Endometrial microvascular endothelial cells (primary cell): Measurements from ENCODE around the gene CREB3L4. TPM values are rescaled to one million over a fixed set of nuclear protein-coding genes. Genes with fewer than 3 reads are reported as not detected.

Experiments used
- in situ Hi-C: cut with HindIII; loops from 2 replicates; pipeline ENCODE4 v1.10.0; 2017; ENCODE audit warnings: low sequenced_read_pairs, low pct_unique_long_range_greater_than_20kb; ENCODE audit errors: inconsistent ontology term
- total RNA-seq: library from RNA; depleted of rRNA; stranded (reverse); fragments of >200 nt; gene quantifications from one replicate; pipeline ENCODE4 v1.2.3, GENCODE V29; 2015; ENCODE audit errors: inconsistent ontology term

The CREB3L4 gene, protein sequence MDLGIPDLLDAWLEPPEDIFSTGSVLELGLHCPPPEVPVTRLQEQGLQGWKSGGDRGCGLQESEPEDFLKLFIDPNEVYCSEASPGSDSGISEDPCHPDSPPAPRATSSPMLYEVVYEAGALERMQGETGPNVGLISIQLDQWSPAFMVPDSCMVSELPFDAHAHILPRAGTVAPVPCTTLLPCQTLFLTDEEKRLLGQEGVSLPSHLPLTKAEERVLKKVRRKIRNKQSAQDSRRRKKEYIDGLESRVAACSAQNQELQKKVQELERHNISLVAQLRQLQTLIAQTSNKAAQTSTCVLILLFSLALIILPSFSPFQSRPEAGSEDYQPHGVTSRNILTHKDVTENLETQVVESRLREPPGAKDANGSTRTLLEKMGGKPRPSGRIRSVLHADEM
- 6.0 TPM for total RNA-seq

DNA sequence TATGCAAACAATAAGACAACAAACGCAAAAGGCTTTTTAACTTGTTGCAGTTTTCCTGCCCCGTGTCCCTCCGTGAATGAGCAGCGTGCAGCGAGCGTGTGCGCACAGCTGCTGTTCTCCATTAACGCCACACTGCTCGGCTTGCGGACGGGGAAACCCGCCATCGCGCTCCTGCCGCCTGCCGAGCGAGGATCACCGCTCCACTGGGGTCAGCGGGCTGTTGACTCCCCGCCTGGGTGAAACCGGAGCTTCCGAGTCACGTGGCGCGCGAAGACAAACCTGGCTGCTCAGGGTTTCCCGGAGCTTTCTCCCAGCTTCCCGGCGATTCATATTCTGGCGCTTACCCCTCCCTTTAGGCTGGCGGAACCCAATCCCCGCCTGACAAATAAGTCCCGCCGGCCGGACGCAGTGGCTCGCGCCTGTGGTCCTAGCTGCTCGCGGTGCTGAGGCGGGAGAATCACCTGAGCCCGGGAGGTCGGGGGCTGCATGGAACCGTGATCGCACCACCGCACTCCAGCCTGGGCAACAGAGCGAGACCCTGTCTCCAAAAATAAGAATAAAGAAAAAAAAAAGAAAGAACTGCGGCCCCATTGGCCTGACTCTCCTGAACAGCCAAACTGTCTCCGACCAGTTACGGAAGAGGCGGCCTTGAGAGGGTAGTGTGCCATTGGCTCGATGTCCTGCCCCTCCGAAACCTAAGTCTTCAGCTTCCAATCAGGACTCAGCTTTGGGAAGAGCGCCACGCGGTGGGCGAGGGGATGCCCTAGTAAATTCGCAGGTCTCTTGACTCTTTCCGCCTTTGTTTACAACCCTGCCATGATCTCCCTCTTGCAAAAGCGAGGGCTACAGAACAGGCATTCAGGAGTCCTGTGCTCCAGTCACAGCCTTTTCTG is at the start of gene CREB3L4:
Gene CREB3L4 (plus strand): TSS at position 796 of the 893 bp plus-strand sequence. CDS start 624 bp downstream, outside the sequence.
- in situ Hi-C loops, result loop anchor here (10.0 kb wide), 1 partner anchor 153 kb away; no protein-coding TSS in a partner anchor

DNA sequence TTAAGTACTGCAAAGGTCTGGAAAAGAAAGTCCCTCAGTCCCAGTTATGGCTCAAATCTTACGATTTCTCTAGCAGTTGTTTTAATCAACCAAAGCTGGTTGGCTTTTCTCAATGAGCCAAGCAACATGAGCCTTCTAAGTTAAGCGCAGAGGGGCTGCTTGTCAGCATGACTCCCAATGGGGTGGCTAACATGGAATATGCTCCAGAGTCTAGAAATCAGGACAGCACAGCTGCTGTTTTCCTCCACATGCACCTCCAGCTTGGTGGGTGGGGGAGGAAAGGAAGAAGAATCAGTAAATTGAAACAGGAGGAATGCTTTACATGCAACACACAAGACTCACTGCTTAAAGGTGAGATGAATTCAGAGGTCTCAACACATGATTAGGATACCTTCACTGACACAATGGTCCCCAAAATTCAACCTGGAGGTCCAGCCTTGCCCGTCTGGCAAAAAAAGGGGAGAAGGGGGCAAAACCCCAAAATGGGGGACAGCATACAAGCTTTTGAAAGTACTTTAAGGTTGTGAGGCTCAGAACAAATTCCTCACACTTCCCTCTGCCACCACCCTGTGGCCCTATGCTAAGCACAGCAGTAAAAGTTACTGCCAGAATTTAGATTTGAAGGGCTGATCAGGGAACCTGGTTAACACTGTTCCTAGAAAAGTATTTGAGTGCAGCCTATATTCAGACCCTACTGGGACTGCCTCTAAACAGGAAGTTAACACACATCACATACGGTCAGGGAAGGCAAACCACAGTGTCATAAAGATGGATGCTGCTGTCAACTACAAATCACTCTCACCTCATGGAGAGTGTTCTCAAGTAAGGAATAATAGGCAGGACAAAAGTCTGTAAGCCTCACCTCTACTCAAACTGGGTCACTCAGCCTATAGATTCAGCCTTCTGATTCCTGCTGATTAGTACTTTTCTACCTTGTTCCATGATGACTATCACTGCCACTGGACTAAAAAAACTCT is 47.5 kb upstream of the CREB3L4 start:
- in situ Hi-C loops, result no loop called here

DNA sequence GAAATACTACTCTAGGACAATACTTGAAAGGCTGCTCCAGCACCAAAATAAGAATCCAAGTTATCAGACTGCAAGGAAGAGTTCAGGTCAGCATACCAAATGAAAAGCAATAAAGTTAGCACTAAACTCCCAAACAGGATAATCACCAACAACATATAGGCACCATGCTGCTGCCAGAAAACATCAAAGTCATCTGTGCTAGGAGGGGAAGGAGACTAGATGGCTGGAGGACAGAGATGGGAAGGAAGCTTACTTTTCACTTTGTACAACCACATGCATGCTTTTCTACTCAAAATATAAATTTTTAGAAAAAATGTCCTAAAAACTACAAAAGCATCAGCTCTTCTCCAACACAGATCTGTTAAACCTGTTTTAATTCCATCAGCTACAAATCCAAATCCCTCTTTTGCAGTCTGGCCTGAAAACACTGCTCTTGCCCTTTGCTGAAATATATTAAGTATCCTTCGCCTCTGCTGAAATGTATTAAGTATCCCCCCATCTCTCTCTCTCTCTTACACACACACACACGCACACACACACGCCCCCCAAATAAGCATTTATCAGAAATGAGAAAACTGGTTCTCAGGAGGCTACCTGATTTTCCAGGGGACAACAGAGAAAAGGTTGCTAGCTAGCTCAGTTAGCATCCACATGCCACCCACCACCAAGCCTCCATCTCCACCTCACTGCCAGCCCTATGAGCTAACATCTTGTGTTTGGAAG is 46.5 kb upstream of the CREB3L4 start:
- in situ Hi-C loops, result no loop called here

DNA sequence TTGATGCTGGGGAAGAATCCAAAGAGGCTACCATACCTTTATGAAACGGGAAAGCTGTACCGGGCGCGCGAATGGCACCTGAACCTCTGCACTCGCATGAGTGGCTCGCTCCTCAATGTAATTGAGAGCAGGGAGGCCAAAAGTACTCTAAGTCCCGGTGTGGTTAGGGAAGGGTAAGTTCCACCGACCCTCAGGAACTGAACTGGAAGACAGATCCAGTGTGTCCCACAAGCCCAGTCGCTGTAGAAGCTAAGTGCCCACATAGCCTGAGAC is 46.0 kb upstream of the CREB3L4 start:
- in situ Hi-C loops, result no loop called here

DNA sequence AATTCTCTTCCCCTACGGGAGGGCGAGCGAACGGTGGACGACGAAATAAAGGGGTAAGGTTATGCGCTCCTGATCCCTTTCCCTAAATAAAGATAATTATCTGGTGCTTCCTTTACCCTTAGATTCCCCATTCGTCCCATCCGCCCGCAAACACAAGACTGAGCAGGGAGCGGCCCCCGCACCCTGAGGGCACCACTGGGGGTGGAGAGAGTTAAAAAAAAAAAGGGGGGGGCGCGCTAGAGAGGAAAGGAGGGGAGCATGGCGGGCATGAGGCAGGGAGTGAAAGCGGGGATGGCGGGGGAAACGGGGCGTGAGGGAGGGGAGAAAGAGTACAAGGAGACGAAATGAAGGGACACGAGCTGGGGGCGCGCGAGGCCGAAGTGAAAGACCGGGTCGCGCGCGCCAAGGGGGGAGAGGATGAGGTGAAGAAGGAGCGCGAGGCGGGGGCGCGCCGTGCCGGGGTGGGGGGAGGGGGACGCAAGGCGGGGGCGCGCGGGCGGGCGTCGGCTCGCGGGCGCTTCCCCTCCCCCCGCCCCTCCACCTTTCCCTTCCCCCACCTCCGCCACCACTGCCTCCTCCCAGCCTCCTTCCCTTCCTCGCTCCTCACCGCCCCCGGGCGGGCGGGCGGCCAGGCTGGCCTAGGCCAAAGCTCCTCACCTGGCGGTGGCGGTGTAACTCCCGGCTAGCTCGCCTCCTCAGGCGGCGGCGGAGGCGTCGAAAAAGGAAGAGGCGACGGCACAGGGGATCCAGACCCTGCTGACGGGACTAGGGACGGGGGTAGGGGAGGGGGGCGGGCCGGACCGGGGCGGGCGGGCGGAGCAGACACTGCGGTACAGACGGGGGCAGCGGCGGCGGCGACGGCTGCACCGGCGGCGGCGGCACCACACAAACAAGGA is 45.4 kb upstream of the CREB3L4 start:
- in situ Hi-C loops, result no loop called here

DNA sequence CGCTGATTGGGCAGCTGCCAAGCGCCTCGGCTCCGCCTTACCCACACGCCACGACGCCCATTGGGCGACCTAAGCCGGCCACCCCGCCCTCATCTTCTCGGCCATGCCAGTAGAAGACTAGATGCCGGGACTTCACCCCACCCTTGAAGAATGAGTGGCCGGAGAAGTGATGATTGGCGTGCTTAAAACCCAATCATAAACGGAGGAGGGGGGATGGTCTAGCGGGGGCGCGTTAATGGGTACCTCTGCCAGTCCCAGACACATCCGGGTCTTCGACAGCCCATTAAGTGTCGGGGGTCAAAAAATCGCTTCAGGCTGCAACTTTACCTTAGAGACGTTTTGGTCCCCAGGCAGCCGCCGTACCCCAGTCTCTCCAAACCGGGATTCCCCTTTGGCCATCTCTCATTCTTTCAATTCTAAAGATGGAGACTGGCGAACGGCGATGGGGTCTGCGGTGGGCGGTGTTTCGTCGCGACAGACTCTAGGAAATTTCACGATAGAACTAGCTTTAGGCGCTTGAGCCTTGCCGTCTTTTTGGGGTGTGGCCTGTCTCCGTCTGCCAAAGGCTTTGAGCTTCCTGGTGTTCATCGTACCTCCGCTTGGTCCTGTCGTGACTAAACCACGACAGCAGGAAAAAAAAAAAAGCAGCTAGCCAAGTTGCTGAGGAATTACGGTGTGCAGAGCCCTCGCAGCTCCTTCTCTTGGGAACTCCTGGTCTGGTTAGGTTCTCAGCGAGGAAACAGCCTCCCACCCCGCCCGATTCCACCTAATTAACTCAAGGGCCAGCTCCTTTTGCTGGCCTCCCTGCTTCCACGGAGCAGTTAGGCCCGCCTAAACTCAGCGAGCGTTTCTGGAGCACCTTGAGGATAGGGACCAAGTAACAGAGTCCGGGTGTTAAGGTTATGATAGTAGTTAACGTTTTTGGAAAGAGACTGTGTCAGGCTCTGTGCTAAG is 44.5 kb upstream of the CREB3L4 start, which contains the start of gene GATAD2B:
Gene GATAD2B (minus strand): TSS at position 1 of the 954 bp plus-strand sequence. CDS start 94,625 bp downstream, outside the sequence.
- in situ Hi-C loops, result no loop called here

DNA sequence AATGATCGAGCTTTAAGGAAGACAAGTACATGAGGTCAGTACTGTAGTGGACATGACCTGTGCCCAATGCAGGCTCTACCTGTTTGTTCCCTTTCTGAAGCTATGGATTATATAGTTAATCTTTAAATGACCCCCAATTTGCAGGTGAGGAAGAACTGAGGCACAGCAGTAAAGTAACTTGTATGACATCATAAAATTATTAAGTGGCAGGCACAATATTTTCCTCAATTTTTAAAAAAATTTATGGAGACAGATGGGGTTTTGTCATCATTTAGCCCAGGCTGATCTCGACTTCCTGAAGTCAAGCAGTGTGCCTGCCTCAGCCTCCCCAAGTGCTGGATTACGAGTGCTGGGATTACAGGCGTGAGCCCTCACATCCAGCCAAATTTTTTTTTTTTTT is 41.3 kb upstream of the CREB3L4 start:
- in situ Hi-C loops, result no loop called here

DNA sequence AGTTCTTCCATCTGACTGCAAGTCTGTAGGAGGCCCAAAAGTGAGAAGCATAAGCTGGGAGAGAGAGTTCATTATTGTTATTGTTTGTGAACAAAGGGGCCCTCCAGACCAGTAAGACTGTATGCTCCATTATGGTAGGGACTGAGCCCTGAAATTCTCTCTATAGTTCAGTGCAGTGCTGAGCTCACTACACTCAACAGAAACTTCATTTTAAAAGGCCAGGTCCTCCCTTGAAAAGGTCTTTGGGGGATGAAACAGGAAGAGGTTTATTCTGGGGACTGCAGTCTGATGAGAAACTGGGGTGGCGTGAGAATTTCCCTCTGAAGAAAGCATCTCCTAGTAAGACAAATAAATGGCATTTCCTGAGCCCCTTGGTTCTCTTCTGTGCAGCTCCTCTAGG is 39.5 kb upstream of the CREB3L4 start:
- in situ Hi-C loops, result no loop called here

DNA sequence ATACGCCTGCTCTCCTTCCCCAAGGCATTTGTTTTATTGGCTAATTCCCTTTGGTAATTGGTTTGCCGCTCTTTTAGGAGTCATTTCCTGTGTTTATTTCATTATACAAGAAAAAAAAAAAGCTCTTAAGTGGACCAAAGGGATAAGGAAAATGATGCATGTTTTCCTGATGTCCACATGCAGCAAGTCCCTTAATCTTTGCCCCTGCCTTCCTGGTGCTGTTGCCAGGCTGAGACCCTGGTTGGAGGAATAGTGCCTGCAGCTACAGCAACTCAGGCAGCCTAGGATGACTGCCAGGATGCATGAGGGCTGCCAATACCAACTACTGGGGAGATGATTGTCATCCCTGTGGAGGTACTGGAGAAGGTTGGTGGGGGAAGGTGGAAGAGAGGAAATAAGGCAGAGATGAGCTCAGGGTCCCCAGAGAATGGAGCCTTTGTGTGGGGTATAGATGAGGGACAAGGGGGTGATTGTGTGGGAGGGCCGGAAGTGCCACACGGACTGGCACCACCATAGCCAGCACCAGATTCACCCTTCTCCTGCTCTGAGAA is 38.8 kb upstream of the CREB3L4 start:
- in situ Hi-C loops, result no loop called here

DNA sequence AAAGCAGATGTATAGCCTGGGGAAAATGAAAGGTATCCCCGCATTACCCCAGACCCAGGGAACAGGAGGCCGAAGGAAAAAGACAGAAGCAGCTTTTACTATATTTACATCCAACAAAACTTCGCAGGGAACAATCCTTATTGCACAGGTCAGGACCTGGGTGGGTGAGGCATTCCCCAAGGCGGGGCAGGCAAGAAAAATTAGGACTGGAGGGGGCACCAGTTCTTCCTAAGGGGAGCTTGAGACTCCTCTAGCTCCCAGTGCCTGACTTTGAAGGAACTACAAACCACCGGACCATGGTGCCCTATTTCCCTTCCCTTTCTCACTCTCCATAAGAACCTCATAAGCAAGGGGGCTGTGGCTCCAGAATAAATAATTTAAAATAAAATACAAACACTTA is 38.3 kb upstream of the CREB3L4 start:
- in situ Hi-C loops, result no loop called here

DNA sequence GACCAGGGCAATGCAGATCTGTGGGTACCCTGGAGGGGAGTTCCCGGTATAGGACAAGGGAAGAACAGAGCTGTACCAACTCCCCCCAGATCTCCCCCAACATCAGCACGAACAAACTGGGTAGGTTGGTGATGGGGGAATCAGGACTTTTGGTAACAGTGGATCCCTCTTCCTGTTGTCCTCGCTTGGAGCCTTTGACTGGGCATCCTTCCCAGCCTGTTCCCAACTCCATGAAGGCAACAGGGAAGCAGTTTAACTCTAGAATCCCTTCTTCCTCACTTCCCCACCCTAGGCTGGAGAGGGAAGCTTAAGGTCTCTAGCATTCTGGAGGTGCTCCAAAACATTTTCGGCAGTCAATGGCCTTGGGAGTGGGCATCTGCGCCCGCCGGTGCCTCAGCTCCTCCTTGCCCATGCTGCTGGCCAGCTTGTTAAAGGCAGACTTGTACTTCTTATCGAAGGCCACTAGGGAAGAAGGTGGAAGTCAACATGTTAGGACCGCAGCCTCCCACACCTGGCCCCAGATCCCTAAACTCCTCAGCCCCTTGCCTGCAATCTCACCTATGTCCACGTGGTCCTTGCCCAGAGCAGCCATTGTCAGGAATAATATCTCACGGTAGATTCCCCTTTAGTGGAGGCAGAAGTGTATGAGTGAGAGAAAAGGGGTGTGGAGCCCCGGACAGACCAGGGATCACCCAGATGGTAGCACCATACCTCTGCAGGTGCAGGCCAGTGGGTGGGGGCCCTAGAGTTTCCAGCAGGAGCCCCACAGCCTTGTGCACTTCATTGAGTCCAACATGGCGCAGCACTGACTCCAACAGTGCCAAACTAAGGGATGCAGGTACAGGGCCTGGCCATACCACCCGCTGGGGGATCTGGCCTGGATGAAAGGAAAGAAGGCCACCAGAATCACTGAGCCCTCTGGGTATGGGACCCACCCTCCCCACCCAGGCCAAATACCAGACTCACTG is 37.4 kb upstream of the CREB3L4 start:
- in situ Hi-C loops, result no loop called here

DNA sequence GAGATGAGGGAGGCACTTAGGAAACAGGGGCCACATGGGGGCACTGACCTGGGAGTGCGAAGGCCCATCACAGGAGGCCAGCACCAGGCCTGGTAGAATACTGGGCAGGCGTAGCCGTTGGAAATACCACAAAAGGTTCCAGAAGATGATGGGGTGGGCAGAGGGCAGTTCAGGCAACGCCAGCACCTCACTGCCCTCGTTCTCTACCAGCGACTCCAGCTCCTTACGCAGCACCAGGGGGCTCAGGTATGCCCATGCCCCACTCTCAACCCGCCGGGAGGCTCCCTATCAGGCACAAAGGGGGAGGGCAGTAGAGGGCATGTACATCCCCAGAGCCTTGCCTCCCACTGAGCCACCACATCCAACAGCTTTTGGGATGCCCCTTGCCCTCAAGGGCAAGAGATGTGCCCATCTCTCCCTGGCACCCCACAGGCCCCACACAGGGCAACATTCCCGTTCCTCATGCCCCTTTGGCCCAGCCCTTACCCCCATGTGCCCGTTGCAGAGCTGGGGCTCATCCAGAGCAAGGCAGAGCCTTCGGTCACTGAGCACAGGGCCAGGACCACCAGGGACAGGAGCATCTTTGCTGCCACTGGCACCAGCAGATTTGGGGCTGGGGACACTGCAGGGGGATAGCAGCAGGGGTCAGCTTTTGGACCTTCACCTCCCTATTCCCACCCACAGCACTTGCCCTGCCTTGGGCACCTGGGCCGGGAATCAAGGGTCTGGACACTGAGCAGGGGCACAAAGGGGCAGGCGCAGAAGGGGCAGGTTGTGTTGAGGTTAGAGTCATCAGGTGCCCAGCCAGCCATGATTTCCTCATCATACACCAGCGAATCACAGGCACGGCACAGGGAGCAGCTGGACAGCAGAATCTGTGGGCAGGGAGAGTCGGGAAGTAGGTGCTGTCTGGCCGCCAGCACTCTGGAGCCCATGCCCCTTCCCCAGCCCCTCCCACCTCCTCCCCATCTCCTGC is 35.3 kb upstream of the CREB3L4 start:
- in situ Hi-C loops, result no loop called here

DNA sequence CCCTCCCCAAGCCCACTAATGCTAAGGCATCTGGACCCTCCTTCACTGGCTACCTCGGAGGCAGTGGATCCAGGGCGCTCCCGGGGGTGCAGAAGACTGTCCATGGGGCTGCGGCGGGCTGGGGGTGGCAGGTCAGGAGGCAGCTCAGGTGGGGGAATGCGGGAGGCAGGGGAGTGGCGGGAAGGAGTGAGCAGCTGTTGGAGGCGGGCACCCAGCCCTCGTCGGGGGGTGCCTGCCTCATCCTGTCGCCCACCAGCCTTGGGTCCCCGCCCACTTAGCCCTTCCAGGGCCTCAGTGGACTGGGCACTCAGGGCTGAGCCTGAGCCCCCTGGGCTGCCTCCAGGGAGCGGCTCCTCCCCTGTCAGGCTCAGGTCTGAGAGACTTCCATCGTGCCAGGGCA is 34.3 kb upstream of the CREB3L4 start:
- in situ Hi-C loops, result no loop called here

DNA sequence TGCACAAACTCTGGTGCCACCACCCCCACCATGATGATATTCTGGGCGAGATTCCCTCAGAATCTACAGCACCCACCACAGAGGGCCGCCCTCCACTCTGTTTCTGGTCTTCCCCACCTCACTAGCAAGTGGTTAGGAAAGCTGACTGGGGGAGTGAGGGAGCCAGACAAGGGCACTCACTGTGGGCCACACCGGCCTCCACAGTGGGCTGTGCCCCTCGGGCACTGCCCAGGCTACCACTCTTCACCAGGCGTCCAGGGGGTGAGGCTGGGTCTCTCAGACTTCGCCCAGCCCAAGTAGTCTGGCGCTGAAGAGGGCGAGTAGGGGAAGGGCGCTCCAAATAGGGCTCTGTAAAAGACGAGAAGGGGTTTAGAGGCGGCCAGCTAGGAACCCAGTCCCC is 33.7 kb upstream of the CREB3L4 start:
- in situ Hi-C loops, result no loop called here
